Effector CD8-positive, alpha-beta T cell (primary cell): ENCODE measurements around the gene RPL35.
A peak's percentile ranks its signal among the peaks of the same experiment; 100 is the strongest.
"Not testable (repeated sequence)": the region's sequence is repeated elsewhere in the genome, so short reads cannot be mapped to it uniquely, and the experiment has no call there.

Experiments
- DNase-seq: peaks from one replicate; lab custom pipeline; 2025; lab: John Stamatoyannopoulos, UW

Gene RPL35

GRCh38 chr9:124852829-124853531, 8.8 kb downstream of the RPL35 start, which contains the start of gene WDR38:
TSS of gene WDR38 (plus strand) at chr9:124853460. CDS start at chr9:124853532, 72 bp downstream.
- peak; percentile 71 for DNase-seq

- DNase-seq, result no peak
Measured at GRCh38 chr9:124852121-124852828, 9.5 kb downstream of the RPL35 start.

GRCh38 chr9:124849801-124850200, 12.0 kb downstream of the RPL35 start:
- no peak for DNase-seq

- no peak for DNase-seq
Measured at GRCh38 chr9:124846969-124847368, 14.8 kb downstream of the RPL35 start.

- not testable (repeated sequence) for DNase-seq
Measured at GRCh38 chr9:124846467-124846866, 15.3 kb downstream of the RPL35 start.

GRCh38 chr9:124844291-124844690, 17.5 kb downstream of the RPL35 start:
- DNase-seq, result no peak

- no peak for DNase-seq
Measured at GRCh38 chr9:124843456-124844034, 18.2 kb downstream of the RPL35 start.

- no peak for DNase-seq
Measured at GRCh38 chr9:124841075-124841821, 20.5 kb downstream of the RPL35 start.

- DNase-seq, result no peak
Measured at GRCh38 chr9:124840300-124840833, 21.4 kb downstream of the RPL35 start.

- no peak for DNase-seq
Measured at GRCh38 chr9:124839612-124840299, 22.0 kb downstream of the RPL35 start.

GRCh38 chr9:124838567-124839275, 23.0 kb downstream of the RPL35 start:
- DNase-seq, result not testable (repeated sequence)

- DNase-seq, result not testable (repeated sequence)
Measured at GRCh38 chr9:124838132-124838531, 23.6 kb downstream of the RPL35 start.

GRCh38 chr9:124835026-124835557, 26.7 kb downstream of the RPL35 start:
- DNase-seq, result no peak

GRCh38 chr9:124834591-124834990, 27.2 kb downstream of the RPL35 start:
- DNase-seq, result no peak

GRCh38 chr9:124831642-124832364, 30.0 kb downstream of the RPL35 start:
- no peak for DNase-seq

GRCh38 chr9:124830593-124830992, 31.2 kb downstream of the RPL35 start:
- DNase-seq, result no peak

- no peak for DNase-seq
Measured at GRCh38 chr9:124829334-124829669, 32.5 kb downstream of the RPL35 start.

- no peak for DNase-seq
Measured at GRCh38 chr9:124828489-124829333, 33.0 kb downstream of the RPL35 start.
